Measurements from ENCODE around the gene LRRC4. TPM values are rescaled to one million over a fixed set of nuclear protein-coding genes. Genes with fewer than 3 reads are reported as not detected.

LRRC4 gene
- total RNA-seq, 1 experiment from 2014 or later: 0.39 TPM

GRCh38 chr7:128053991-128054390 lies 22.8 kb upstream of the LRRC4 start:
- H4K20me1 ChIP-seq (ENCODE audit: insufficient read depth): no peaks in the 10 kb centered on the region
- H3K27ac ChIP-seq: no peak overlapping the region
- POLR2A ChIA-PET (ENCODE audit: unreplicated experiment): no interaction called here
- no peaks in the 10 kb centered on the region for H3K4me1 ChIP-seq (replicated peaks; ENCODE audit: insufficient read depth)
- no peaks in the 10 kb centered on the region for H3F3A ChIP-seq (ENCODE audit: insufficient read depth, low read depth)
- no peak for TF ChIP-seq EZH2 (IDR thresholded peaks at IDR 0.05; ENCODE audit: low read depth)
- TF ChIP-seq CTCF (conservative IDR thresholded peaks at IDR 0.05): no peak
- no TSS peak for BruUV-seq (replicated peaks)
- no peaks in the 10 kb centered on the region for H3K9me2 ChIP-seq (ENCODE audit: insufficient read depth)
- intact Hi-C loops (cut with micrococcal nuclease; ENCODE audit: unreplicated experiment): no loop called here
- H3K4me3 ChIP-seq: no peak overlapping the region
- H3K27me3 ChIP-seq (ENCODE audit: insufficient read depth, low read depth): no peaks in the 10 kb centered on the region
- no peak for DNase-seq
- H3K9me3 ChIP-seq (ENCODE audit: insufficient read depth, low read depth): no peaks in the 10 kb centered on the region
- H2AFZ ChIP-seq: no peak overlapping the region
- H3K36me3 ChIP-seq (ENCODE audit: low read depth): no peaks in the 10 kb centered on the region
- no peaks in the 10 kb centered on the region for H3K79me2 ChIP-seq (ENCODE audit: low read depth)
- CTCF ChIA-PET: no interaction called here
- no peak overlapping the region for H3K4me2 ChIP-seq

- BruUV-seq (replicated peaks): no TSS peak
- POLR2A ChIA-PET (ENCODE audit: unreplicated experiment): interaction anchor here (0.5 kb wide), 1 partner anchor 16 kb away, joined by 5 read pairs; no protein-coding TSS in a partner anchor
- intact Hi-C loops (cut with micrococcal nuclease; ENCODE audit: unreplicated experiment): no loop called here
- H3K9me3 ChIP-seq (ENCODE audit: insufficient read depth, low read depth): no peaks in the 10 kb centered on the region
- H3K36me3 ChIP-seq (ENCODE audit: low read depth): no peaks in the 10 kb centered on the region
- no peak for DNase-seq
- H4K20me1 ChIP-seq (ENCODE audit: insufficient read depth): no peaks in the 10 kb centered on the region
- no peak overlapping the region for H3K4me2 ChIP-seq
- H3K79me2 ChIP-seq (ENCODE audit: low read depth): no peaks in the 10 kb centered on the region
- H3K27me3 ChIP-seq (ENCODE audit: insufficient read depth, low read depth): no peaks in the 10 kb centered on the region
- no peak overlapping the region for H3K27ac ChIP-seq
- H3F3A ChIP-seq (ENCODE audit: insufficient read depth, low read depth): no peaks in the 10 kb centered on the region
- no peak overlapping the region for H2AFZ ChIP-seq
- CTCF ChIA-PET: no interaction called here
- TF ChIP-seq CTCF (conservative IDR thresholded peaks at IDR 0.05) (no peak), EZH2 (IDR thresholded peaks at IDR 0.05; ENCODE audit: low read depth) (no peak)
- H3K4me1 ChIP-seq (replicated peaks; ENCODE audit: insufficient read depth): no peaks in the 10 kb centered on the region
- H3K9me2 ChIP-seq (ENCODE audit: insufficient read depth): no peaks in the 10 kb centered on the region
- no peak overlapping the region for H3K4me3 ChIP-seq
Measured at GRCh38 chr7:128053023-128053422, 21.8 kb upstream of the LRRC4 start.

GRCh38 chr7:128052404-128052803 lies 21.2 kb upstream of the LRRC4 start:
- ChIA-PET CTCF (no interaction called here), POLR2A (ENCODE audit: unreplicated experiment) (interaction anchor here (0.5 kb wide), 1 partner anchor 16 kb away, joined by 3 read pairs; no protein-coding TSS in a partner anchor)
- no peak for DNase-seq
- Histone ChIP-seq H3K36me3 (ENCODE audit: low read depth) (no peaks in the 10 kb centered on the region), H3K4me2 (no peak overlapping the region), H4K20me1 (ENCODE audit: insufficient read depth) (no peaks in the 10 kb centered on the region), H2AFZ (no peak overlapping the region), H3F3A (ENCODE audit: insufficient read depth, low read depth) (no peaks in the 10 kb centered on the region), H3K4me1 (replicated peaks; ENCODE audit: insufficient read depth) (no peaks in the 10 kb centered on the region), H3K9me2 (ENCODE audit: insufficient read depth) (no peaks in the 10 kb centered on the region), H3K9me3 (ENCODE audit: insufficient read depth, low read depth) (no peaks in the 10 kb centered on the region), H3K4me3 (no peak overlapping the region), H3K27me3 (ENCODE audit: insufficient read depth, low read depth) (no peaks in the 10 kb centered on the region), H3K79me2 (ENCODE audit: low read depth) (no peaks in the 10 kb centered on the region), H3K27ac (no peak overlapping the region)
- TF ChIP-seq EZH2 (IDR thresholded peaks at IDR 0.05; ENCODE audit: low read depth) (no peak), CTCF (conservative IDR thresholded peaks at IDR 0.05) (no peak)
- BruUV-seq (replicated peaks): no TSS peak
- intact Hi-C loops (cut with micrococcal nuclease; ENCODE audit: unreplicated experiment): no loop called here
